ENCODE results near the gene GUCY1B1. TPM values are rescaled to one million over a fixed set of nuclear protein-coding genes. Genes with fewer than 3 reads are reported as not detected.

Gene GUCY1B1
- total RNA-seq = 10 to 100 TPM in 2 of 6 donors, 1 to 10 TPM in 4; 3.9 to 18.1 (median 4.4) TPM
- polyA plus RNA-seq = 10 to 100 TPM in 1 of 2 donors, 1 to 10 TPM in 1; 6.2 to 12.4 TPM

GRCh38 chr4:155758481-155759371 is at the start of gene GUCY1B1:
Gene GUCY1B1, plus strand, starts transcription at chr4:155759021. Its CDS starts 120 bp downstream, at chr4:155759141.
- no peaks in the 10 kb centered on the region for H3K9me3 ChIP-seq
- peak within 1 kb of the TSS; percentile 42 to 73 (median 63) for H3K4me3 ChIP-seq
- H3K27me3 ChIP-seq = no peaks in the 10 kb centered on the region
- ATAC-seq (peak; percentile 94 to 98 (median 97)), FAIRE-seq (no peak), DNase-seq (peak; percentile 91 to 96 (median 93))
- H3K36me3 ChIP-seq = no peaks in the 10 kb centered on the region
- 8 to 10% methylated on average over 51 of the region's 51 CpGs for WGBS, 2 donors
- peak within 1 kb of the TSS; percentile 56 to 94 (median 84) for H3K27ac ChIP-seq
- TF ChIP-seq CTCF (IDR thresholded peaks at IDR 0.05) = no peak
- peaks cover 0 to 9% (median 2%) of the 10 kb centered on the region in 3 donors for H3K4me1 ChIP-seq
- intact Hi-C loops (cut with DNase I) = no loop called here

GRCh38 chr4:155709918-155710317 is 48.9 kb upstream of the GUCY1B1 start:
- DNase-seq = no peak
- H3K27ac ChIP-seq = peak overlapping the region in 1 of 4 donors; percentile 3
- H3K9me3 ChIP-seq = no peaks in the 10 kb centered on the region
- ATAC-seq = no peak
- intact Hi-C loops (cut with DNase I) = no loop called here
- 58% methylated on average over 4 of the region's 4 CpGs for WGBS, 2 donors
- H3K36me3 ChIP-seq = no peaks in the 10 kb centered on the region
- no peak for TF ChIP-seq CTCF (IDR thresholded peaks at IDR 0.05)
- H3K4me1 ChIP-seq = peaks cover 6 to 19% (median 15%) of the 10 kb centered on the region in 3 donors
- H3K4me3 ChIP-seq = no peak overlapping the region
- H3K27me3 ChIP-seq = peaks cover 0 to 3% (median 0%) of the 10 kb centered on the region in 4 donors
- no peak for FAIRE-seq

GRCh38 chr4:155711556-155711955 is 47.3 kb upstream of the GUCY1B1 start:
- Histone ChIP-seq H3K27ac (no peak overlapping the region), H3K4me1 (peaks cover 0 to 4% (median 0%) of the 10 kb centered on the region in 3 donors), H3K27me3 (peaks cover 0 to 3% (median 0%) of the 10 kb centered on the region in 4 donors), H3K9me3 (no peaks in the 10 kb centered on the region), H3K4me3 (no peak overlapping the region), H3K36me3 (no peaks in the 10 kb centered on the region)
- intact Hi-C loops (cut with DNase I) = no loop called here
- no peak for DNase-seq
- no peak for TF ChIP-seq CTCF (IDR thresholded peaks at IDR 0.05)
- 40 to 45% methylated on average over 1 of the region's 1 CpG for WGBS, 2 donors
- no peak for ATAC-seq
- peak; percentile 87 for FAIRE-seq

GRCh38 chr4:155712846-155713245 is 46.0 kb upstream of the GUCY1B1 start:
- H3K36me3 ChIP-seq = no peaks in the 10 kb centered on the region
- H3K4me3 ChIP-seq = no peak overlapping the region
- H3K27ac ChIP-seq = no peak overlapping the region
- no peaks in the 10 kb centered on the region for H3K4me1 ChIP-seq
- no peak for TF ChIP-seq CTCF (IDR thresholded peaks at IDR 0.05)
- H3K27me3 ChIP-seq = peaks cover 0 to 3% (median 0%) of the 10 kb centered on the region in 4 donors
- FAIRE-seq (no peak), DNase-seq (no peak), ATAC-seq (no peak)
- WGBS, 2 donors = 75 to 85% methylated on average over 3 of the region's 3 CpGs
- H3K9me3 ChIP-seq = no peaks in the 10 kb centered on the region
- intact Hi-C loops (cut with DNase I) = no loop called here

- H3K27me3 ChIP-seq = peaks cover 0 to 3% (median 0%) of the 10 kb centered on the region in 4 donors
- no peaks in the 10 kb centered on the region for H3K9me3 ChIP-seq
- H3K4me3 ChIP-seq = no peak overlapping the region
- intact Hi-C loops (cut with DNase I) = no loop called here
- FAIRE-seq (no peak), DNase-seq (no peak), ATAC-seq (no peak)
- WGBS, 2 donors = 38 to 51% methylated on average over 1 of the region's 1 CpG
- H3K27ac ChIP-seq = no peak overlapping the region
- no peaks in the 10 kb centered on the region for H3K4me1 ChIP-seq
- no peaks in the 10 kb centered on the region for H3K36me3 ChIP-seq
- TF ChIP-seq CTCF (IDR thresholded peaks at IDR 0.05) = no peak
Observed at GRCh38 chr4:155713911-155714310, 44.9 kb upstream of the GUCY1B1 start.

All from pancreas (tissue), 10 donors.